GM23338 (cell line): Measurements from ENCODE around the gene ACSM4. TPM values are rescaled to one million over a fixed set of nuclear protein-coding genes. Genes with fewer than 3 reads are reported as not detected.

Experiments used
- ATAC-seq: fragments of 200-7000 bp; cut with Tn5 transposase; 3 replicates; pipeline ENCODE4 v1.9.1; 2020
- DNase-seq: peaks from one replicate; pipeline ENCODE4 v3.0.0-alpha.2; 2015; ENCODE audit warnings: low spot score
- H2AFZ ChIP-seq: fragments of 200-600 bp; sonication (generic); 2 replicates; pipeline ENCODE4 v1.8.0; 2016; ENCODE audit warnings: antibody characterized with exemption, mild to moderate bottlenecking, moderate library complexity
- H3F3A ChIP-seq: fragments of 200-600 bp; sonication (generic); replicated peaks from 2 replicates; pipeline ENCODE4 v1.8.0; 2017; ENCODE audit warnings: antibody characterized with exemption, mixed run types, low read depth
- H3K27ac ChIP-seq: fragments of 200-600 bp; sonication (generic); 2 replicates; pipeline ENCODE4 v1.6.1; 2016; ENCODE audit warnings: low read depth
- H3K27me3 ChIP-seq: fragments of 200-600 bp; sonication (generic); 2 replicates; pipeline ENCODE4 v1.8.0; 2016; ENCODE audit warnings: mild to moderate bottlenecking, mixed run types, moderate library complexity; ENCODE audit not compliant: insufficient read depth
- H3K36me3 ChIP-seq: fragments of 200-600 bp; sonication (generic); 2 replicates; pipeline ENCODE4 v1.8.0; 2016; ENCODE audit warnings: mild to moderate bottlenecking; ENCODE audit not compliant: insufficient read depth
- H3K4me1 ChIP-seq: fragments of 200-600 bp; sonication (generic); 2 replicates; pipeline ENCODE4 v1.8.0; 2016; ENCODE audit warnings: mild to moderate bottlenecking, moderate library complexity; ENCODE audit not compliant: insufficient read depth
- H3K4me2 ChIP-seq: fragments of 200-600 bp; sonication (generic); 2 replicates; pipeline ENCODE4 v1.7.1; 2017; ENCODE audit warnings: mixed run types
- H3K4me3 ChIP-seq: fragments of 200-600 bp; sonication (generic); 2 replicates; pipeline ENCODE4 v1.6.1; 2016; ENCODE audit warnings: mixed run types
- H3K79me2 ChIP-seq: fragments of 200-600 bp; sonication (generic); replicated peaks from 2 replicates; pipeline ENCODE4 v1.8.0; 2017; ENCODE audit warnings: mild to moderate bottlenecking; ENCODE audit not compliant: insufficient read depth
- H3K9me2 ChIP-seq: fragments of 200-600 bp; sonication (generic); 2 replicates; pipeline ENCODE4 v1.8.0; 2017; ENCODE audit not compliant: insufficient read depth
- H4K20me1 ChIP-seq: fragments of 200-600 bp; sonication (generic); replicated peaks from 2 replicates; pipeline ENCODE4 v1.8.0; 2017; ENCODE audit warnings: mild to moderate bottlenecking; ENCODE audit not compliant: insufficient read depth
- H3K27ac Mint-ChIP-seq: 2 replicates; pipeline ENCODE4 v1.8.0; 2020; ENCODE audit warnings: inconsistent platforms, mild to moderate bottlenecking, moderate library complexity, mixed read lengths
- H3K27me3 Mint-ChIP-seq: 3 replicates; pipeline ENCODE4 v1.8.0; 2022; ENCODE audit warnings: low read depth, mild to moderate bottlenecking, moderate library complexity, mixed read lengths, inconsistent platforms; ENCODE audit not compliant: insufficient read depth, poor library complexity
- H3K36me3 Mint-ChIP-seq: 3 replicates; pipeline ENCODE4 v1.8.0; 2021; ENCODE audit warnings: low read depth, mild to moderate bottlenecking, inconsistent platforms, moderate library complexity, mixed read lengths
- H3K4me1 Mint-ChIP-seq: 3 replicates; pipeline ENCODE4 v1.8.0; 2020; ENCODE audit warnings: mild to moderate bottlenecking, inconsistent platforms, mixed read lengths
- H3K4me3 Mint-ChIP-seq: 3 replicates; pipeline ENCODE4 v1.8.0; 2021; ENCODE audit warnings: moderate library complexity, mild to moderate bottlenecking, inconsistent platforms, mixed read lengths
- H3K9me3 Mint-ChIP-seq: 3 replicates; pipeline ENCODE4 v1.8.0; 2020; ENCODE audit warnings: moderate library complexity, mild to moderate bottlenecking, inconsistent platforms, mixed read lengths
- CREB1 ChIP-seq: fragments of 250-450 bp; sonication (Bioruptor Pico); IDR thresholded peaks from 2 replicates; pipeline ENCODE4 v1.5.0; 2020; ENCODE audit warnings: low read depth, mild to moderate bottlenecking, moderate library complexity
- ETS1 ChIP-seq: IDR thresholded peaks from 2 replicates; pipeline ENCODE4 v1.6.1; 2016; ENCODE audit warnings: antibody characterized with exemption
- EZH2 ChIP-seq: fragments of 200-600 bp; sonication (generic); IDR thresholded peaks from one replicate; pipeline ENCODE4 v1.8.0; 2017; ENCODE audit warnings: antibody characterized with exemption, mild to moderate bottlenecking, low read depth; ENCODE audit not compliant: unreplicated experiment
- NANOG ChIP-seq: IDR thresholded peaks from 2 replicates; pipeline ENCODE4 v1.6.1; 2016; ENCODE audit warnings: antibody characterized with exemption, borderline replicate concordance
- POLR2AphosphoS5 ChIP-seq: IDR thresholded peaks from 2 replicates; pipeline ENCODE4 v1.6.1; 2016; ENCODE audit warnings: antibody characterized with exemption, low read depth
- STAT1 ChIP-seq: IDR thresholded peaks from one replicate; pipeline ENCODE4 v1.6.1; 2016; ENCODE audit warnings: antibody characterized with exemption; ENCODE audit not compliant: unreplicated experiment
- ZNF114 ChIP-seq: fragments of 250-450 bp; sonication (Bioruptor Pico); IDR thresholded peaks from 2 replicates; pipeline ENCODE4 v1.5.0; 2020; ENCODE audit warnings: mild to moderate bottlenecking, moderate library complexity
- ZNF331 ChIP-seq: fragments of 250-450 bp; sonication (Bioruptor Pico); IDR thresholded peaks from 2 replicates; pipeline ENCODE4 v1.5.0; 2020; ENCODE audit warnings: low read depth, mild to moderate bottlenecking, moderate library complexity
- polyA plus RNA-seq: library from polyadenylated mRNA; unstranded; fragments of >200 nt; fragmentation: Nextera tagmentation; extraction: Ambion mirVana; gene quantifications from 2 replicates; pipeline ENCODE4 v1.2.1, GENCODE V29; 2016
- total RNA-seq: library from RNA; depleted of rRNA; stranded (reverse); fragments of >200 nt; shearing (Covaris generic); gene quantifications from 2 replicates; pipeline ENCODE4 v1.2.3, GENCODE V29; 2014
- TF ChIP-seq, protein P1 (sequence below): IDR thresholded peaks from one replicate; pipeline ENCODE4 v1.6.1; 2018; ENCODE audit warnings: antibody characterized with exemption; ENCODE audit not compliant: unreplicated experiment
- TF ChIP-seq, protein P2 (sequence below), 2 experiments: fragments of 200-600 bp in 1 of 2; sonication (generic) in 1 of 2; conservative IDR thresholded peaks; 2 replicates each; pipeline versions ENCODE4 v1.5.1 to v1.6.1; 2016 to 2017; ENCODE audit warnings: antibody characterized with exemption in 2 of 2, low read depth in 2 of 2, mild to moderate bottlenecking in 2 of 2, moderate library complexity in 1 of 2

Gene ACSM4
- total and polyA plus RNA-seq, 2 experiments from 2014 or later: not detected

DNA sequence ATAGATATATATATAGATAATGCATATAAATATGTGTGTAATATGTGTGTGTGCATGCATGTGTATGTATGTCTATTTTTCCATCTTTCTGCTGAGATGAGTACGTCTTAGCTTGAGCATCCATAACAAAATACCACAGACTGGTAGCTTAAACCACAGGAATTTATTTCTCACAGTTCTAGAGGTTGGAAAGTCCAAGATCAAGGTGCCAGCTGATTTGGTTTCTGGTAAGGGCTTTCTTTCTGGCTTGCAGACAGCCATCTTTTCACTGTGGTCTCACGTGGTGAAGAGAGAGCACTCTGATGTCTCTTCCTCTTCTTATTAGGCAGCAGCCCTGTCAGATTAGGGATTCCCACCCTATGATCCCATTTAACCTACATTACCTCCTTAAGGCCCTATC, 47.3 kb downstream of the ACSM4 start:
- H3K4me3 Mint-ChIP-seq: no peak overlapping the region
- H3K27me3 Mint-ChIP-seq: peaks cover 1% of the 10 kb centered on the region
- Histone ChIP-seq H2AFZ (no peak overlapping the region), H3K4me2 (no peak overlapping the region), H3K27ac (no peak overlapping the region), H3K4me1 (peaks cover 4% of the 10 kb centered on the region; the same call in 1 of the 2 replicates), H4K20me1 (no peaks in the 10 kb centered on the region), H3K27me3 (no peaks in the 10 kb centered on the region), H3K4me3 (no peak overlapping the region), H3K36me3 (peaks cover 2% of the 10 kb centered on the region; the same call in 1 of the 2 replicates), H3K9me2 (no peaks in the 10 kb centered on the region), H3F3A (no peaks in the 10 kb centered on the region), H3K79me2 (no peaks in the 10 kb centered on the region)
- no peak overlapping the region for H3K27ac Mint-ChIP-seq
- H3K36me3 Mint-ChIP-seq: no peaks in the 10 kb centered on the region
- peaks cover 3% of the 10 kb centered on the region; the same call in 2 of the 3 replicates for H3K4me1 Mint-ChIP-seq
- ATAC-seq (no peak), DNase-seq (no peak)
- H3K9me3 Mint-ChIP-seq: peaks cover 3% of the 10 kb centered on the region; the same call in 1 of the 3 replicates
- TF ChIP-seq, protein P1, sequence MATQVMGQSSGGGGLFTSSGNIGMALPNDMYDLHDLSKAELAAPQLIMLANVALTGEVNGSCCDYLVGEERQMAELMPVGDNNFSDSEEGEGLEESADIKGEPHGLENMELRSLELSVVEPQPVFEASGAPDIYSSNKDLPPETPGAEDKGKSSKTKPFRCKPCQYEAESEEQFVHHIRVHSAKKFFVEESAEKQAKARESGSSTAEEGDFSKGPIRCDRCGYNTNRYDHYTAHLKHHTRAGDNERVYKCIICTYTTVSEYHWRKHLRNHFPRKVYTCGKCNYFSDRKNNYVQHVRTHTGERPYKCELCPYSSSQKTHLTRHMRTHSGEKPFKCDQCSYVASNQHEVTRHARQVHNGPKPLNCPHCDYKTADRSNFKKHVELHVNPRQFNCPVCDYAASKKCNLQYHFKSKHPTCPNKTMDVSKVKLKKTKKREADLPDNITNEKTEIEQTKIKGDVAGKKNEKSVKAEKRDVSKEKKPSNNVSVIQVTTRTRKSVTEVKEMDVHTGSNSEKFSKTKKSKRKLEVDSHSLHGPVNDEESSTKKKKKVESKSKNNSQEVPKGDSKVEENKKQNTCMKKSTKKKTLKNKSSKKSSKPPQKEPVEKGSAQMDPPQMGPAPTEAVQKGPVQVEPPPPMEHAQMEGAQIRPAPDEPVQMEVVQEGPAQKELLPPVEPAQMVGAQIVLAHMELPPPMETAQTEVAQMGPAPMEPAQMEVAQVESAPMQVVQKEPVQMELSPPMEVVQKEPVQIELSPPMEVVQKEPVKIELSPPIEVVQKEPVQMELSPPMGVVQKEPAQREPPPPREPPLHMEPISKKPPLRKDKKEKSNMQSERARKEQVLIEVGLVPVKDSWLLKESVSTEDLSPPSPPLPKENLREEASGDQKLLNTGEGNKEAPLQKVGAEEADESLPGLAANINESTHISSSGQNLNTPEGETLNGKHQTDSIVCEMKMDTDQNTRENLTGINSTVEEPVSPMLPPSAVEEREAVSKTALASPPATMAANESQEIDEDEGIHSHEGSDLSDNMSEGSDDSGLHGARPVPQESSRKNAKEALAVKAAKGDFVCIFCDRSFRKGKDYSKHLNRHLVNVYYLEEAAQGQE: no peak
- TF ChIP-seq CREB1 (CRISPR knock-in tag) (no peak), NANOG (no peak), POLR2AphosphoS5 (no peak), EZH2 (no peak), ZNF331 (CRISPR knock-in tag) (no peak)

DNA sequence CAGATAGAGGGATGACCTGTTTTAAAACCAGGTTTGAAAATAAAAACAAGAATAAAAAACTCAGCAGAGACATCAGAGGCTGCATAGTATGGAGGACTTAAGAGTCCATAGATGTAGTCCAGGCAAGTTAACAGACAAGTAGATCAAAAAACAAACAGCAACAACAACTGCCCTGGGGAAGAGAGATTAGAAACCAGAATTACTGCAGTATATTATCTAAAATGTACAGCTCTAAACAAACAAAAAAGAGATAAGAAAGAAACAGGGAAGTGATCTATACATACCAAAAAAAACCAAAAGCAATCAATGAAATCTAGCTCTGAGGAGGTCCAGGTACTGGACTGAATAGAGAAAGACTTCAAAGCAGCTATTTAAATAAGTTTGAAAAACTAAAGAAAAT, 48.8 kb downstream of the ACSM4 start:
- no peak overlapping the region for H3K27ac ChIP-seq
- no peak overlapping the region for H3K4me3 Mint-ChIP-seq
- H3K9me3 Mint-ChIP-seq: no peaks in the 10 kb centered on the region
- TF ChIP-seq, protein P2, sequence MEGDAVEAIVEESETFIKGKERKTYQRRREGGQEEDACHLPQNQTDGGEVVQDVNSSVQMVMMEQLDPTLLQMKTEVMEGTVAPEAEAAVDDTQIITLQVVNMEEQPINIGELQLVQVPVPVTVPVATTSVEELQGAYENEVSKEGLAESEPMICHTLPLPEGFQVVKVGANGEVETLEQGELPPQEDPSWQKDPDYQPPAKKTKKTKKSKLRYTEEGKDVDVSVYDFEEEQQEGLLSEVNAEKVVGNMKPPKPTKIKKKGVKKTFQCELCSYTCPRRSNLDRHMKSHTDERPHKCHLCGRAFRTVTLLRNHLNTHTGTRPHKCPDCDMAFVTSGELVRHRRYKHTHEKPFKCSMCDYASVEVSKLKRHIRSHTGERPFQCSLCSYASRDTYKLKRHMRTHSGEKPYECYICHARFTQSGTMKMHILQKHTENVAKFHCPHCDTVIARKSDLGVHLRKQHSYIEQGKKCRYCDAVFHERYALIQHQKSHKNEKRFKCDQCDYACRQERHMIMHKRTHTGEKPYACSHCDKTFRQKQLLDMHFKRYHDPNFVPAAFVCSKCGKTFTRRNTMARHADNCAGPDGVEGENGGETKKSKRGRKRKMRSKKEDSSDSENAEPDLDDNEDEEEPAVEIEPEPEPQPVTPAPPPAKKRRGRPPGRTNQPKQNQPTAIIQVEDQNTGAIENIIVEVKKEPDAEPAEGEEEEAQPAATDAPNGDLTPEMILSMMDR (conservative IDR thresholded peaks at IDR 0.05; ENCODE audit: low read depth in 2 of 2): no peak
- TF ChIP-seq, protein P1: no peak
- TF ChIP-seq ZNF114: no peak
- TF ChIP-seq STAT1: no peak
- TF ChIP-seq ETS1: no peak
- H3F3A ChIP-seq: no peaks in the 10 kb centered on the region
- no peaks in the 10 kb centered on the region for H3K4me1 ChIP-seq
- H3K27me3 ChIP-seq: no peaks in the 10 kb centered on the region
- H3K27ac Mint-ChIP-seq: no peak overlapping the region
- H3K27me3 Mint-ChIP-seq: peaks cover 1% of the 10 kb centered on the region
- no peak overlapping the region for H3K4me3 ChIP-seq
- peak overlapping the region; percentile 7; the same call in 1 of the 2 replicates for H2AFZ ChIP-seq
- no peak overlapping the region for H3K4me2 ChIP-seq
- no peaks in the 10 kb centered on the region for H3K79me2 ChIP-seq
- H3K36me3 Mint-ChIP-seq: no peaks in the 10 kb centered on the region
- H4K20me1 ChIP-seq: no peaks in the 10 kb centered on the region
- H3K9me2 ChIP-seq: no peaks in the 10 kb centered on the region
- no peaks in the 10 kb centered on the region for H3K4me1 Mint-ChIP-seq
- H3K36me3 ChIP-seq: no peaks in the 10 kb centered on the region
- DNase-seq (no peak), ATAC-seq (no peak)
